Measurements from ENCODE around the gene PPP1R7. TPM values are rescaled to one million over a fixed set of nuclear protein-coding genes. Genes with fewer than 3 reads are reported as not detected.

The PPP1R7 gene
- total RNA-seq, 2 donors from 2014 or later = 48.5 to 52.7 TPM

DNA sequence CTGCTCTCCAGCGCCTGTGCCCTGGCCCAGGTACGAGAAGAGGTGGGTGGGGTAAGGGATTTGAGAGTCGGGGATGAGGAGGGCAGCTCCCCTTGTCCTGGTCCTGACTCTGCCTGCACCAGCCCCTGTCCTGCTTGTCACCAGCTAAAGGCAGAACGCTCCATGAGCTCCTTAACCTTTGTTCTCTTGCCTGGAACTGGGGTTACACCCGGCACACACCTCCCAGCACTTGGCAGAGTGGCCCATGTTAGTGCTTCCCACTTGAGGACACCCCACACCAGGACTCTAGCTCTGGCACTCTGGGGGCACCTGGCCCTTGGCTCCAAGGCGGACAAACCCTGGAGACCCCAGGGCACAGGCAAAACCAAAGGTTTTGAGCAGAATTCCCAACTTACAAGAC is 57.4 kb downstream of the PPP1R7 start:
- no peak for TF ChIP-seq CTCF (conservative IDR thresholded peaks at IDR 0.05)
- Histone ChIP-seq H3K9ac (ENCODE audit: extremely low read depth, low read length, poor library complexity, severe bottlenecking) (no peak overlapping the region), H3K9me3 (ENCODE audit: control insufficient read depth, low read length) (no peaks in the 10 kb centered on the region), H3K27ac (ENCODE audit: low read depth, low read length) (no peak overlapping the region), H3K4me1 (ENCODE audit: control insufficient read depth, insufficient read depth, low read length) (no peaks in the 10 kb centered on the region), H3K4me3 (ENCODE audit: low read length) (no peak overlapping the region), H3K27me3 (ENCODE audit: control insufficient read depth, insufficient read depth, low read length, poor library complexity, severe bottlenecking) (no peaks in the 10 kb centered on the region), H3K36me3 (ENCODE audit: control insufficient read depth, insufficient read depth, low read length) (no peaks in the 10 kb centered on the region)
- H3K27me3 Mint-ChIP-seq (ENCODE audit: insufficient read depth) = peaks cover under 1% of the 10 kb centered on the region
- H3K27ac Mint-ChIP-seq = no peak overlapping the region
- H3K4me3 Mint-ChIP-seq = no peak overlapping the region
- 83 to 86% methylated on average over 2 to 6 of the region's 6 CpGs for WGBS, 2 experiments (ENCODE audit: insufficient coverage in 1 of 2, insufficient read length in 1 of 2)
- DNase-seq = no peak
- H3K36me3 Mint-ChIP-seq (ENCODE audit: low read depth) = no peaks in the 10 kb centered on the region
- no peaks in the 10 kb centered on the region for H3K9me3 Mint-ChIP-seq
- peaks cover 2% of the 10 kb centered on the region for H3K4me1 Mint-ChIP-seq

- no peaks in the 10 kb centered on the region for H3K36me3 Mint-ChIP-seq (ENCODE audit: low read depth)
- TF ChIP-seq CTCF (conservative IDR thresholded peaks at IDR 0.05) = no peak
- Histone ChIP-seq H3K36me3 (ENCODE audit: control insufficient read depth, insufficient read depth, low read length) (no peaks in the 10 kb centered on the region), H3K4me1 (ENCODE audit: control insufficient read depth, insufficient read depth, low read length) (no peaks in the 10 kb centered on the region), H3K27ac (ENCODE audit: low read depth, low read length) (no peak overlapping the region), H3K9me3 (ENCODE audit: control insufficient read depth, low read length) (no peaks in the 10 kb centered on the region), H3K4me3 (ENCODE audit: low read length) (no peak overlapping the region), H3K9ac (ENCODE audit: extremely low read depth, low read length, poor library complexity, severe bottlenecking) (no peak overlapping the region), H3K27me3 (ENCODE audit: control insufficient read depth, insufficient read depth, low read length, poor library complexity, severe bottlenecking) (no peaks in the 10 kb centered on the region)
- no peak overlapping the region for H3K27ac Mint-ChIP-seq
- peaks cover 3% of the 10 kb centered on the region for H3K27me3 Mint-ChIP-seq (ENCODE audit: insufficient read depth)
- DNase-seq = no peak
- WGBS, 2 experiments (ENCODE audit: insufficient coverage in 1 of 2, insufficient read length in 1 of 2) = 87 to 95% methylated on average over 6 of the region's 6 CpGs
- no peaks in the 10 kb centered on the region for H3K9me3 Mint-ChIP-seq
- H3K4me1 Mint-ChIP-seq = peaks cover 2% of the 10 kb centered on the region
- no peak overlapping the region for H3K4me3 Mint-ChIP-seq
These were observed 57.8 kb downstream of the PPP1R7 start for GRCh38 chr2:241208058-241208457.

- Mint-ChIP-seq H3K27me3 (ENCODE audit: insufficient read depth) (peaks cover 5% of the 10 kb centered on the region), H3K9me3 (no peaks in the 10 kb centered on the region), H3K27ac (no peak overlapping the region), H3K36me3 (ENCODE audit: low read depth) (no peaks in the 10 kb centered on the region), H3K4me1 (peaks cover 2% of the 10 kb centered on the region), H3K4me3 (no peak overlapping the region)
- H3K36me3 ChIP-seq (ENCODE audit: control insufficient read depth, insufficient read depth, low read length) = no peaks in the 10 kb centered on the region
- no peak overlapping the region for H3K4me3 ChIP-seq (ENCODE audit: low read length)
- H3K9ac ChIP-seq (ENCODE audit: extremely low read depth, low read length, poor library complexity, severe bottlenecking) = no peak overlapping the region
- no peak for DNase-seq
- 89 to 91% methylated on average over 31 to 33 of the region's 33 CpGs for WGBS, 2 experiments (ENCODE audit: insufficient coverage in 1 of 2, insufficient read length in 1 of 2)
- H3K27me3 ChIP-seq (ENCODE audit: control insufficient read depth, insufficient read depth, low read length, poor library complexity, severe bottlenecking) = no peaks in the 10 kb centered on the region
- H3K27ac ChIP-seq (ENCODE audit: low read depth, low read length) = no peak overlapping the region
- no peaks in the 10 kb centered on the region for H3K4me1 ChIP-seq (ENCODE audit: control insufficient read depth, insufficient read depth, low read length)
- no peak for TF ChIP-seq CTCF (conservative IDR thresholded peaks at IDR 0.05)
- H3K9me3 ChIP-seq (ENCODE audit: control insufficient read depth, low read length) = no peaks in the 10 kb centered on the region
These were observed 59.0 kb downstream of the PPP1R7 start for GRCh38 chr2:241209271-241209670.

All from endodermal cell (in vitro differentiated cells).